K562 (cell line): ENCODE data around the gene PATE2. TPM values are rescaled to one million over a fixed set of nuclear protein-coding genes. Genes with fewer than 3 reads are reported as not detected.

Experiments
- ATAC-seq: fragments of 200-7000 bp; cut with Tn5 transposase; 3 replicates; pipeline ENCODE4 v1.9.1; 2020; ENCODE audit warnings: moderate library complexity
- BruUV-seq: library from RNA; stranded (reverse); fragments of 400-500 nt; replicated peaks from 2 replicates; lab custom pipeline; 2021; lab: Mats Ljungman, UMichigan
- CTCF ChIA-PET: fragments of 300-600 bp; formaldehyde crosslinking; extraction: SDS; loops from one replicate; lab custom pipeline; 2021; ENCODE audit warnings: low intra/inter-chr PET ratio; lab: Yijun Ruan, JAX
- POLR2A ChIA-PET: fragments of 300-600, 350-650 bp; sonication (Branson Sonifier 250); formaldehyde crosslinking; extraction: SDS; loops from one replicate; lab custom pipeline; 2021; ENCODE audit warnings: antibody characterized with exemption, inconsistent platforms; lab: Yijun Ruan, JAX
- DNase-seq, 4 experiments: peaks; one replicate each; pipeline versions ENCODE4 v3.0.0 to v3.0.0-alpha.2; 2011 to 2018; ENCODE audit warnings: low spot score in 3 of 4, mixed read lengths in 3 of 4; ENCODE audit errors: extremely low read depth in 1 of 4
- FAIRE-seq: peaks from 2 replicates; lab custom pipeline; 2011; peaks lifted over from hg19 to GRCh38; lab: Jason Lieb, UNC
- H2AFZ ChIP-seq: 2 replicates; pipeline ENCODE4 v1.6.0; 2011; ENCODE audit warnings: low read depth, low read length, control low read depth, inconsistent platforms
- H3K27ac ChIP-seq: fragments of 200-600 bp; 3 replicates; pipeline ENCODE4 v1.8.0; 2011; ENCODE audit warnings: low read depth, mild to moderate bottlenecking, control low read depth, inconsistent platforms, low read length, moderate library complexity, mixed read lengths; ENCODE audit errors: extremely low read depth
- H3K27me3 ChIP-seq, 2 experiments: fragments of 300-600 bp in 1 of 2; 2 replicates in 1 of 2; 3 replicates in 1 of 2; pipeline versions ENCODE4 v1.6.0 to v1.8.0; 2011; ENCODE audit warnings: inconsistent platforms in 2 of 2, low read length in 2 of 2, mild to moderate bottlenecking in 1 of 2, mixed read lengths in 1 of 2, moderate library complexity in 1 of 2; ENCODE audit not compliant: control insufficient read depth in 2 of 2, insufficient read depth in 2 of 2
- H3K36me3 ChIP-seq: fragments of 300-600 bp; 3 replicates; pipeline ENCODE4 v1.8.0; 2011; ENCODE audit warnings: mild to moderate bottlenecking, low read length, inconsistent platforms; ENCODE audit not compliant: control insufficient read depth, insufficient read depth
- H3K4me1 ChIP-seq, 2 experiments: fragments of 200-600 bp in 1 of 2; replicated peaks in 1 of 2; 2 replicates in 1 of 2; 3 replicates in 1 of 2; pipeline versions ENCODE4 v1.5.1 to v1.8.0; 2011; ENCODE audit warnings: inconsistent platforms in 2 of 2, low read length in 2 of 2, mild to moderate bottlenecking in 1 of 2, mixed read lengths in 1 of 2, moderate library complexity in 1 of 2; ENCODE audit not compliant: control insufficient read depth in 2 of 2, insufficient read depth in 2 of 2
- H3K4me2 ChIP-seq: 2 replicates; pipeline ENCODE4 v1.6.1; 2011; ENCODE audit warnings: low read length, control low read depth, inconsistent platforms, mixed read lengths; ENCODE audit not compliant: insufficient read depth
- H3K4me3 ChIP-seq: fragments of 200-600 bp; sonication (generic), shearing (Covaris generic); 2 replicates; pipeline ENCODE4 v1.5.1; 2016; ENCODE audit warnings: control low read depth, inconsistent platforms
- H3K79me2 ChIP-seq: fragments of 200-600 bp; 3 replicates; pipeline ENCODE4 v1.8.0; 2011; ENCODE audit warnings: low read length, inconsistent platforms; ENCODE audit not compliant: control insufficient read depth, insufficient read depth
- H3K9ac ChIP-seq, 2 experiments: 2 replicates each; pipeline versions ENCODE4 v1.6.0 to v1.6.1; 2011; ENCODE audit warnings: low read depth in 2 of 2, low read length in 2 of 2, control low read depth in 1 of 2, inconsistent platforms in 1 of 2, mild to moderate bottlenecking in 1 of 2, mixed read lengths in 1 of 2; ENCODE audit not compliant: insufficient read depth in 1 of 2
- H3K9me1 ChIP-seq: one replicate; pipeline ENCODE4 v1.6.0; 2011; ENCODE audit warnings: inconsistent platforms, mild to moderate bottlenecking, low read length, moderate library complexity; ENCODE audit not compliant: control insufficient read depth, insufficient read depth
- H3K9me3 ChIP-seq: replicated peaks from 2 replicates; pipeline ENCODE4 v1.5.1; 2011; ENCODE audit warnings: low read depth, low read length, inconsistent platforms; ENCODE audit not compliant: control insufficient read depth, insufficient read depth
- H4K20me1 ChIP-seq: replicated peaks from 2 replicates; pipeline ENCODE4 v1.6.1; 2011; ENCODE audit warnings: low read length, inconsistent platforms, mixed read lengths; ENCODE audit not compliant: control insufficient read depth, insufficient read depth
- CAMTA2 ChIP-seq: fragments of 250-450 bp; sonication (Bioruptor Pico); conservative IDR thresholded peaks from 2 replicates; pipeline ENCODE4 v1.5.1; 2022
- CBX3 ChIP-seq, 2 experiments: IDR thresholded peaks; 1 replicate in 1 of 2; 2 replicates in 1 of 2; pipeline ENCODE4 v1.6.1; 2012; ENCODE audit warnings: inconsistent platforms in 2 of 2, low read length in 2 of 2, borderline replicate concordance in 1 of 2, control low read depth in 1 of 2
- CSDE1 ChIP-seq, 2 experiments: fragments of 450-650 bp; IDR thresholded peaks; 2 replicates each; pipeline ENCODE4 v1.6.1; 2016; ENCODE audit warnings: mild to moderate bottlenecking in 1 of 2
- EHMT2 ChIP-seq: fragments of 450-650 bp; IDR thresholded peaks from 2 replicates; pipeline ENCODE4 v1.6.1; 2018; ENCODE audit warnings: antibody characterized with exemption
- JUNB ChIP-seq: fragments of 450-650 bp; formaldehyde crosslinking; conservative IDR thresholded peaks from 2 replicates; pipeline ENCODE4 v1.4.0; 2020; ENCODE audit warnings: mild to moderate bottlenecking
- KLF16 ChIP-seq: IDR thresholded peaks from 2 replicates; pipeline ENCODE4 v1.6.1; 2016; ENCODE audit warnings: antibody characterized with exemption
- POLR2G ChIP-seq: fragments of 200-400 bp; formaldehyde crosslinking; IDR thresholded peaks from 2 replicates; pipeline ENCODE4 v1.6.1; 2017; ENCODE audit warnings: low read depth, mild to moderate bottlenecking, antibody characterized with exemption, low read length, moderate library complexity
- RBBP5 ChIP-seq: fragments of 200-600 bp; sonication (generic); IDR thresholded peaks from 2 replicates; pipeline ENCODE4 v1.6.1; 2012; ENCODE audit warnings: borderline replicate concordance, mild to moderate bottlenecking, low read length, control low read depth, inconsistent platforms; ENCODE audit not compliant: insufficient read depth, poor library complexity, severe bottlenecking
- SIRT6 ChIP-seq: IDR thresholded peaks from one replicate; pipeline ENCODE4 v1.6.1; 2012; ENCODE audit warnings: low read depth, mild to moderate bottlenecking, control low read depth, inconsistent platforms, low read length, moderate library complexity
- SOX6 ChIP-seq: fragments of 450-650 bp; IDR thresholded peaks from 2 replicates; pipeline ENCODE4 v1.6.1; 2014; ENCODE audit warnings: mild to moderate bottlenecking
- SRSF9 ChIP-seq: fragments of 200-400 bp; formaldehyde crosslinking; IDR thresholded peaks from 2 replicates; pipeline ENCODE4 v1.6.1; 2017; ENCODE audit warnings: low read depth, low read length, borderline replicate concordance
- XRCC4 ChIP-seq: IDR thresholded peaks from one replicate; pipeline ENCODE4 v1.6.1; 2011; ENCODE audit not compliant: insufficient read depth, insufficient read length; ENCODE audit errors: extremely low read depth
- XRCC5 ChIP-seq: fragments of 200-400 bp; formaldehyde crosslinking; IDR thresholded peaks from 2 replicates; pipeline ENCODE4 v1.6.1; 2017; ENCODE audit warnings: low read depth, mild to moderate bottlenecking, low read length
- ZBTB12 ChIP-seq: fragments of 250-450 bp; sonication (Bioruptor Pico); IDR thresholded peaks from 2 replicates; pipeline ENCODE4 v1.4.0; 2020
- ZKSCAN3 ChIP-seq: fragments of 250-450 bp; sonication (Bioruptor Pico); IDR thresholded peaks from 2 replicates; pipeline ENCODE4 v1.4.0; 2020
- ZNF76 ChIP-seq: fragments of 250-450 bp; sonication (Bioruptor Pico); IDR thresholded peaks from 2 replicates; pipeline ENCODE4 v1.4.0; 2020; ENCODE audit warnings: mild to moderate bottlenecking, moderate library complexity, borderline replicate concordance
- WGBS: fragments of 100-300 bp; shearing (Covaris generic); methylation state at CpG from one replicate; pipeline ENCODE4 v1.1.6; 2016; ENCODE audit warnings: low coverage, mixed read lengths; ENCODE audit not compliant: insufficient coverage; ENCODE audit errors: missing lambda C conversion rate; 5-methylcytosine and 5-hydroxymethylcytosine counted together
- in situ Hi-C: fragments of 300-500 bp; cut with MboI; formaldehyde crosslinking; loops from 4 replicates; pipeline ENCODE4 v1.15.0; 2018; ENCODE audit warnings: inconsistent platforms, mixed read lengths
- intact Hi-C: fragments of 100-400 bp; cut with micrococcal nuclease; formaldehyde crosslinking; loops from 2 replicates; pipeline ENCODE4 v1.14.2; 2022
- polyA plus RNA-seq, 8 experiments: library from polyadenylated mRNA; depleted of rRNA in 4 of 8; stranded (reverse) in 5 of 8; unstranded in 3 of 8; fragments of >200 nt; fragmentation: Nextera tagmentation in 2 of 8; fragmentation: Illumina TruSeq in 1 of 8; extraction: Ambion mirVana in 2 of 8; extraction: Trizol in 1 of 8; gene quantifications; 2 replicates each; pipeline versions ENCODE4 v1.2.1 to v1.2.3, GENCODE V29; 2011 to 2014; ENCODE audit warnings: inconsistent platforms in 1 of 8, missing spikeins in 1 of 8
- total RNA-seq, 7 experiments: library from RNA; depleted of rRNA in 6 of 7; stranded (reverse); fragments of >200 nt in 6 of 7; fragmentation: Illumina TruSeq in 2 of 7; extraction: Trizol in 2 of 7; gene quantifications; 2 replicates each; pipeline versions ENCODE4 v1.2.1 to v1.2.3, GENCODE V29; 2011 to 2021; ENCODE audit warnings: low replicate concordance in 1 of 7
- TF ChIP-seq, protein P1 (sequence below): fragments of 250-450 bp; sonication (Bioruptor Pico); IDR thresholded peaks from 2 replicates; pipeline ENCODE4 v1.6.1; 2021; ENCODE audit warnings: mild to moderate bottlenecking
- TF ChIP-seq, protein P2 (sequence below): IDR thresholded peaks from 2 replicates; pipeline ENCODE4 v1.6.1; 2011; ENCODE audit warnings: borderline replicate concordance, low read depth, mild to moderate bottlenecking, moderate library complexity, low read length; ENCODE audit not compliant: insufficient read depth, poor library complexity, severe bottlenecking
- TF ChIP-seq, protein P3 (sequence below): fragments of 250-450 bp; sonication (Bioruptor Pico); IDR thresholded peaks from 2 replicates; pipeline ENCODE4 v1.8.0; 2021; ENCODE audit warnings: moderate library complexity, mild to moderate bottlenecking, inconsistent platforms

PATE2 gene
- total and polyA plus RNA-seq, 9 of the 15 experiments (the other 6 are each of a cell fraction or from before 2014, with no cell fraction given): not detected

DNA sequence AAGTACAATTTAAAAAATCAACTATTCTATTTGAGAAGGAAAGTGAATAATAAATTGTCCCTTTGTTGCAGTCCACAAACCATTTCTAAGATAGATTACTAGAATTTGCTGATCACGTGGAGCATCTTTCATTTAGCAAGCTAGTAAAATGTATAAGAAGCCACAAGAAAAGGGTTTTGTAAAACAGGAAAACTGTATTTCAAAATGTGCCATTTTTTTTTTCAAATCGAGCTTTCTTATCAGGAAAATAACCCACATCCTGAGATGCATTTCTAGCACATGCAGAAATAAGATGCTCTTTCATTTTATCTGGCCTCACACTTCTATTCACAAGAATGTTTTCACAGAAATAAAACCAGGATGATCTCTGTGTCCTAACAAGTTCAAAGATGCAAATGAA is 6.0 kb upstream of the PATE2 start:
- BruUV-seq: no TSS peak
- FAIRE-seq: no peak

More for the DNA sequence above, 6.0 kb upstream of the PATE2 start:
- Histone ChIP-seq H3K36me3 (no peaks in the 10 kb centered on the region), H3K79me2 (no peaks in the 10 kb centered on the region), H3K27ac (no peak overlapping the region), H3K9me1 (no peaks in the 10 kb centered on the region), H3K9me3 (no peaks in the 10 kb centered on the region), H4K20me1 (no peaks in the 10 kb centered on the region), H2AFZ (no peak overlapping the region), H3K4me1 (no peaks in the 10 kb centered on the region), H3K4me2 (no peak overlapping the region), H3K27me3 (no peaks in the 10 kb centered on the region), H3K4me3 (no peak overlapping the region), H3K9ac (no peak overlapping the region)
- intact Hi-C loops (no loop called here), in situ Hi-C loops (no loop called here)
- ChIA-PET CTCF (no interaction called here), POLR2A (no interaction called here)
- ATAC-seq: no peak
- no peak for DNase-seq
- TF ChIP-seq, protein P1, sequence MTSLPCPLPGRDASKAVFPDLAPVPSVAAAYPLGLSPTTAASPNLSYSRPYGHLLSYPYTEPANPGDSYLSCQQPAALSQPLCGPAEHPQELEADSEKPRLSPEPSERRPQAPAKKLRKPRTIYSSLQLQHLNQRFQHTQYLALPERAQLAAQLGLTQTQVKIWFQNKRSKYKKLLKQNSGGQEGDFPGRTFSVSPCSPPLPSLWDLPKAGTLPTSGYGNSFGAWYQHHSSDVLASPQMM (CRISPR knock-in tag): no peak
- TF ChIP-seq ZKSCAN3 (no peak), JUNB (CRISPR knock-in tag) (no peak), SIRT6 (no peak), RBBP5 (no peak), ZNF76 (no peak), KLF16 (no peak), SOX6 (no peak), XRCC4 (no peak), EHMT2 (no peak), XRCC5 (no peak), CAMTA2 (no peak), CSDE1 (IDR thresholded peaks at IDR 0.05) (no peak), ZBTB12 (CRISPR knock-in tag) (no peak), CBX3 (IDR thresholded peaks at IDR 0.05; ENCODE audit: borderline replicate concordance in 1 of 2, low read length in 2 of 2) (no peak), SRSF9 (no peak), POLR2G (no peak)
- TF ChIP-seq, protein P2, sequence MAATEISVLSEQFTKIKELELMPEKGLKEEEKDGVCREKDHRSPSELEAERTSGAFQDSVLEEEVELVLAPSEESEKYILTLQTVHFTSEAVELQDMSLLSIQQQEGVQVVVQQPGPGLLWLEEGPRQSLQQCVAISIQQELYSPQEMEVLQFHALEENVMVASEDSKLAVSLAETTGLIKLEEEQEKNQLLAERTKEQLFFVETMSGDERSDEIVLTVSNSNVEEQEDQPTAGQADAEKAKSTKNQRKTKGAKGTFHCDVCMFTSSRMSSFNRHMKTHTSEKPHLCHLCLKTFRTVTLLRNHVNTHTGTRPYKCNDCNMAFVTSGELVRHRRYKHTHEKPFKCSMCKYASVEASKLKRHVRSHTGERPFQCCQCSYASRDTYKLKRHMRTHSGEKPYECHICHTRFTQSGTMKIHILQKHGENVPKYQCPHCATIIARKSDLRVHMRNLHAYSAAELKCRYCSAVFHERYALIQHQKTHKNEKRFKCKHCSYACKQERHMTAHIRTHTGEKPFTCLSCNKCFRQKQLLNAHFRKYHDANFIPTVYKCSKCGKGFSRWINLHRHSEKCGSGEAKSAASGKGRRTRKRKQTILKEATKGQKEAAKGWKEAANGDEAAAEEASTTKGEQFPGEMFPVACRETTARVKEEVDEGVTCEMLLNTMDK: no peak
- TF ChIP-seq, protein P3, sequence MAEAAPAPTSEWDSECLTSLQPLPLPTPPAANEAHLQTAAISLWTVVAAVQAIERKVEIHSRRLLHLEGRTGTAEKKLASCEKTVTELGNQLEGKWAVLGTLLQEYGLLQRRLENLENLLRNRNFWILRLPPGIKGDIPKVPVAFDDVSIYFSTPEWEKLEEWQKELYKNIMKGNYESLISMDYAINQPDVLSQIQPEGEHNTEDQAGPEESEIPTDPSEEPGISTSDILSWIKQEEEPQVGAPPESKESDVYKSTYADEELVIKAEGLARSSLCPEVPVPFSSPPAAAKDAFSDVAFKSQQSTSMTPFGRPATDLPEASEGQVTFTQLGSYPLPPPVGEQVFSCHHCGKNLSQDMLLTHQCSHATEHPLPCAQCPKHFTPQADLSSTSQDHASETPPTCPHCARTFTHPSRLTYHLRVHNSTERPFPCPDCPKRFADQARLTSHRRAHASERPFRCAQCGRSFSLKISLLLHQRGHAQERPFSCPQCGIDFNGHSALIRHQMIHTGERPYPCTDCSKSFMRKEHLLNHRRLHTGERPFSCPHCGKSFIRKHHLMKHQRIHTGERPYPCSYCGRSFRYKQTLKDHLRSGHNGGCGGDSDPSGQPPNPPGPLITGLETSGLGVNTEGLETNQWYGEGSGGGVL: no peak
- whole genome bisulfite sequencing: 0% methylated on average over 2 of the region's 2 CpGs
